ENCODE results near the gene EPHA4.

Gene EPHA4

GRCh38 chr2:221608442-221608841 lies 36.3 kb upstream of the EPHA4 start:
- Histone ChIP-seq H3K4me3 (IDR thresholded peaks at IDR 0.05; ENCODE audit: insufficient read depth, low read depth, low read length) (no peak overlapping the region), H3K27ac (no peak overlapping the region), H3K27me3 (ENCODE audit: insufficient read depth, low read depth) (no peaks in the 10 kb centered on the region), H4K20me1 (ENCODE audit: insufficient read depth) (no peaks in the 10 kb centered on the region), H3K4me2 (no peak overlapping the region), H3K79me2 (ENCODE audit: insufficient read depth, low read depth) (no peaks in the 10 kb centered on the region), H2AFZ (ENCODE audit: low read depth) (no peak overlapping the region), H3K9ac (no peak overlapping the region), H3K36me3 (ENCODE audit: insufficient read depth) (no peaks in the 10 kb centered on the region), H3K4me1 (ENCODE audit: low read depth, poor library complexity, severe bottlenecking) (no peaks in the 10 kb centered on the region)
- no peak for TF ChIP-seq CTCF (conservative IDR thresholded peaks at IDR 0.05; ENCODE audit: low read depth, low read length)

GRCh38 chr2:221606424-221606823 lies 34.3 kb upstream of the EPHA4 start:
- H3K36me3 ChIP-seq (ENCODE audit: insufficient read depth), result no peaks in the 10 kb centered on the region
- no peaks in the 10 kb centered on the region for H3K4me1 ChIP-seq (ENCODE audit: low read depth, poor library complexity, severe bottlenecking)
- H3K27ac ChIP-seq, result no peak overlapping the region
- no peak overlapping the region for H3K4me2 ChIP-seq
- H3K4me3 ChIP-seq (IDR thresholded peaks at IDR 0.05; ENCODE audit: insufficient read depth, low read depth, low read length), result no peak overlapping the region
- H3K9ac ChIP-seq, result no peak overlapping the region
- H3K27me3 ChIP-seq (ENCODE audit: insufficient read depth, low read depth), result no peaks in the 10 kb centered on the region
- H3K79me2 ChIP-seq (ENCODE audit: insufficient read depth, low read depth), result no peaks in the 10 kb centered on the region
- H4K20me1 ChIP-seq (ENCODE audit: insufficient read depth), result no peaks in the 10 kb centered on the region
- no peak overlapping the region for H2AFZ ChIP-seq (ENCODE audit: low read depth)
- no peak for TF ChIP-seq CTCF (conservative IDR thresholded peaks at IDR 0.05; ENCODE audit: low read depth, low read length)

- Histone ChIP-seq H3K9ac (no peak overlapping the region), H3K79me2 (ENCODE audit: insufficient read depth, low read depth) (no peaks in the 10 kb centered on the region), H2AFZ (ENCODE audit: low read depth) (no peak overlapping the region)
Measured at GRCh38 chr2:221605751-221606240, 33.7 kb upstream of the EPHA4 start.

GRCh38 chr2:221602938-221603337 lies 30.8 kb upstream of the EPHA4 start:
- Histone ChIP-seq H2AFZ (ENCODE audit: low read depth) (no peak overlapping the region), H3K4me3 (IDR thresholded peaks at IDR 0.05; ENCODE audit: insufficient read depth, low read depth, low read length) (no peak overlapping the region), H4K20me1 (ENCODE audit: insufficient read depth) (no peaks in the 10 kb centered on the region), H3K79me2 (ENCODE audit: insufficient read depth, low read depth) (no peaks in the 10 kb centered on the region), H3K36me3 (ENCODE audit: insufficient read depth) (no peaks in the 10 kb centered on the region), H3K9ac (no peak overlapping the region), H3K27me3 (ENCODE audit: insufficient read depth, low read depth) (no peaks in the 10 kb centered on the region), H3K4me2 (no peak overlapping the region), H3K4me1 (ENCODE audit: low read depth, poor library complexity, severe bottlenecking) (no peaks in the 10 kb centered on the region), H3K27ac (no peak overlapping the region)
- TF ChIP-seq CTCF (conservative IDR thresholded peaks at IDR 0.05; ENCODE audit: low read depth, low read length), result no peak

More at GRCh38 chr2:221605751-221606240, 33.7 kb upstream of the EPHA4 start:
- no peak overlapping the region for H3K4me3 ChIP-seq (IDR thresholded peaks at IDR 0.05; ENCODE audit: insufficient read depth, low read depth, low read length)
- no peaks in the 10 kb centered on the region for H3K4me1 ChIP-seq (ENCODE audit: low read depth, poor library complexity, severe bottlenecking)
- no peaks in the 10 kb centered on the region for H4K20me1 ChIP-seq (ENCODE audit: insufficient read depth)
- no peak overlapping the region for H3K27ac ChIP-seq
- no peak overlapping the region for H3K4me2 ChIP-seq
- H3K27me3 ChIP-seq (ENCODE audit: insufficient read depth, low read depth), result no peaks in the 10 kb centered on the region
- no peaks in the 10 kb centered on the region for H3K36me3 ChIP-seq (ENCODE audit: insufficient read depth)
- no peak for TF ChIP-seq CTCF (conservative IDR thresholded peaks at IDR 0.05; ENCODE audit: low read depth, low read length)

All from KMS-11 (cell line).